HG02981 (cell line): ENCODE measurements around the gene RAB10.
"Not testable (repeated sequence)": the region's sequence is repeated elsewhere in the genome, so short reads cannot be mapped to it uniquely, and the experiment has no call there.

Experiments
- ATAC-seq: cut with Tn5 transposase; IDR thresholded peaks from one replicate; pipeline ENCODE4 v1.9.1; 2021; ENCODE audit warnings: mild to moderate bottlenecking, moderate library complexity; ENCODE audit not compliant: unreplicated experiment

The RAB10 gene

GRCh38 chr2:26144953-26145680 lies 111.2 kb downstream of the RAB10 start:
- no peak for ATAC-seq

DNA sequence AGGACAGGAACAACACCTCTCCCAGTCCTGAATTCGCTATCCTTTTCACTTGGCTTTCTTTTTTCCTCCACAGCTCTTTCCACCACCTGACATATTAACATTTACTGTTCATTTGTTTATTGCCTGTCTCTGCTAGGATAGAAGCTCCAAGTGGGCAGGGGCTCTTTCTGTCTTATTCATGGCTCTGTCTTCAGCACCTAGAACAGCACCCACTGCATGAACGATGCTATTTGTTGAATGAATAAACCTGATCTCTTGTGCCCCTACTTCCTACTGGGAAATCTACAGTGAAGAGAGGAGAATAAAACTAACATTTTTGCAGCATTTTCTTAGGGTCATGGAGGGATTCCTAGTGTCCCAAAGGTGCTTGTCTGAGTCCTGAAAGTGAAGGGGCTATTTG lies 114.6 kb downstream of the RAB10 start:
- no peak for ATAC-seq

GRCh38 chr2:26150243-26150642 lies 116.4 kb downstream of the RAB10 start:
- ATAC-seq = no peak

DNA sequence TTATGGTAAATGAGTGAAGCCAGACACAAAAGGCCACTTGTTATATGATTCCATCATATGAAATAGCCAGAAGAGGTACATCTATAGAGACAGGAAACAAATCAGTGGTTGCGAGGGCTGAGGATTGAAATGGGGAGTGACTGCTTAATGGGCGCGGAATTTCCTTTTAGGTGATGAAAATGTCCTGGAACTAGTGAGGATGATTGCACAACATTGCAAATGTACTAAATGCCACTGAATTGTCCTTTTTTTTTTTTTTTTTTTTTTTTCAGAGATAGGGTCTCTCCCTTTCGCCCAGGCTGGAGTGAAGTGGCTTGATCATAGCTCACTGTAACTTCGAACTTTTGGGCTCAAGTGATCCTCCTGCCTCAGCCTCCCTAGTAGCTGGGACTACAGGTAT lies 123.7 kb downstream of the RAB10 start:
- ATAC-seq = no peak

DNA sequence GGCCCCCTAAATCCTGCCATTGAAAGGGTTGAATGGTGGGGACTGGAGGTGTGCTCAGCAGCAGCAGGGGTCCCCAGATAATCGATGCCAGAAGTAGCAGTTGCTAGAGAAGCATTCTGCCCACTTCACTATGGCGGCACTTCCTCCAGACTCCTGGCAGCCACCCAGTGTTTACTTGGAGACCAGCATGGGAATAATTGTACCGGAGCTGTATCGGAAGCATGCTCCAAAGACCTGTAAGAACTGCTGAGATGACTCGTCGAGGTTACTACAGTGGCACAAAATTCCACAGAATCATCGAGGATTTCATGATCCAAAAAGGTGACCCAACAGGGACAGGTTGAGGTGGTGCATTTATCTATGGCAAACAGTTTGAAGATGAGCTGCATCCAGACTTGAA lies 128.0 kb downstream of the RAB10 start:
- no peak for ATAC-seq

DNA sequence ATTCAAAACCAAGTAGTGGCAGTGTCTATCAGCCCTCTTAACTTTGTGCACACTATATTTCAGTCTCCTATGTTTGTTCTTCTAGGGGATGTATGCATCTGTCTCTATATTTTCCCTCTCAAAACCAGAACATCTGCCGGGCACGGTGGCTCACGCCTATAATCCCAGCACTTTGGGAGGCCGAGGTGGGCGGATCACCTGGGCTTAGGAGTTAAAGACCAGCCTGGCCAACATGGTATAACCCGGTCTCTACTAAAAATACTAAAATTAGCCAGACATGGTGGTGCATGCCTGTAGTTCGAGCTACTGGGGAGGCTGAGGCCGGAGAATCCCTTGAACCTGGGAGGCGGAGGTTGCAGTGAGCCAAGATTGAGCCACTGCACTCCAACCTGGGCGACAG lies 129.1 kb downstream of the RAB10 start:
- ATAC-seq = no peak

GRCh38 chr2:26164231-26164630 lies 130.3 kb downstream of the RAB10 start:
- ATAC-seq = no peak

- no peak for ATAC-seq
These were observed 130.8 kb downstream of the RAB10 start for GRCh38 chr2:26164641-26165211.

DNA sequence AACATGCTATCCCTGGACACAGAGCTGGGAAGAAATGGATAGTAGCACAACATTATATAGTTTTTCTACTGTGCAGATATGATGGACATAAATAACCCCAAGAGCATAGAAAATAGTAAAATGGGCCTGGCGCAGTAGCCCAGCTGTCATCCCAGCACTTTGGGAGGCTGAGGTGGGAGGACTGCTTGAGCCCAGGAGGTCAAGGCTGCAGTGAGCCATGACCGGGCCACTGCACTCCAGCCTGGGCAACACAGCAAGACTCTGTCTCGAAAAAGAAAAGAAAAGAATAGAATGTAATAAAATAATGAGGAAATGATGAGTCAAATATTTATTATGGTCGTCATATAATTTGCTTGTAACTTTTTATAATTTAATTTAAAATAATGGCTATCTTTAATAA lies 131.5 kb downstream of the RAB10 start:
- no peak for ATAC-seq

GRCh38 chr2:26166541-26166940 lies 132.7 kb downstream of the RAB10 start:
- not testable (repeated sequence) for ATAC-seq

- ATAC-seq = no peak
These were observed 134.9 kb downstream of the RAB10 start for GRCh38 chr2:26168785-26169184.

DNA sequence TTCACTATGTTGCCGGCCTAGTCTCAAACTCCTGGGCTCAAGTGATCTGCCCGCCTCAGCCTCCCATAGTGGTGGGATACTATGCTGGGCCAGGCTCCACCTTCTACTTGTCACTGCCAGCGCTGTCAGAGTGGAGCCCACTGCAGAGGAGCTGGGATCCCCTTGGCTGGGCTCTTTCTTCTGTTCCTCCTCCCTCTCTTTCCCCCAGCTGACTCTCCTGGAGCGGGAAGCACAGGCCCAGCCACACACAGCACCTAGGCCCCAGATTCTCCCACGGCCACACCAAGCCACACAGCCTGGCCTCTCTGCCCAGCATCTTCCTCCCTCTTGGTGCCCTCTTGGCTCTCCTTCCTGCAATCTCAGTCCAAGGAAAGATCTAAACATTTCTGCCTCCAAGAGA lies 135.3 kb downstream of the RAB10 start:
- ATAC-seq = no peak

- no peak for ATAC-seq
These were observed 136.0 kb downstream of the RAB10 start for GRCh38 chr2:26169681-26170414.

DNA sequence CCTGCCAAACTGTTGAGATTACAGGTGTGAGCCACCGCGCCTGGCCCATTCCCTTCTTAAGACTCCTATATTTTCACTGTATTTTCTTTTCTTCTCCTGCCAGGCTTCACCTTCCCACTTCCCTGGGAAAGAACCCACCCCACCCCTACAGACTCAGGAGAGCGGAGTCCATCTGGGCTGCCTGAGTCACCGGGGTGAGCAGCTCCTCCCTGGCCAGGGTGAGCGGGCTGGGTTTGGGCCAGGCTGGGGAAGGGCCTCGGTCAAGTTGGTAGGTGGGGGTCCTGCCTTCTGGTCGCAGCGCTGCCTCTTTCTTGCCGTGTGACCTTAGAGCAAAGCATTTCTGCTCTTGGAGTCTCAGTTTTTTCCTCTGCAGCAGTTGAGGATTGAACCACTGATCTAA lies 136.9 kb downstream of the RAB10 start:
- ATAC-seq = no peak

GRCh38 chr2:26172189-26172870 lies 138.4 kb downstream of the RAB10 start:
- no peak for ATAC-seq

- ATAC-seq = no peak
These were observed 139.2 kb downstream of the RAB10 start, which contains the start of gene GAREM2 for GRCh38 chr2:26172871-26173775. TSS of gene GAREM2 (plus strand) at chr2:26173088. CDS start at chr2:26173221, 133 bp downstream.

DNA sequence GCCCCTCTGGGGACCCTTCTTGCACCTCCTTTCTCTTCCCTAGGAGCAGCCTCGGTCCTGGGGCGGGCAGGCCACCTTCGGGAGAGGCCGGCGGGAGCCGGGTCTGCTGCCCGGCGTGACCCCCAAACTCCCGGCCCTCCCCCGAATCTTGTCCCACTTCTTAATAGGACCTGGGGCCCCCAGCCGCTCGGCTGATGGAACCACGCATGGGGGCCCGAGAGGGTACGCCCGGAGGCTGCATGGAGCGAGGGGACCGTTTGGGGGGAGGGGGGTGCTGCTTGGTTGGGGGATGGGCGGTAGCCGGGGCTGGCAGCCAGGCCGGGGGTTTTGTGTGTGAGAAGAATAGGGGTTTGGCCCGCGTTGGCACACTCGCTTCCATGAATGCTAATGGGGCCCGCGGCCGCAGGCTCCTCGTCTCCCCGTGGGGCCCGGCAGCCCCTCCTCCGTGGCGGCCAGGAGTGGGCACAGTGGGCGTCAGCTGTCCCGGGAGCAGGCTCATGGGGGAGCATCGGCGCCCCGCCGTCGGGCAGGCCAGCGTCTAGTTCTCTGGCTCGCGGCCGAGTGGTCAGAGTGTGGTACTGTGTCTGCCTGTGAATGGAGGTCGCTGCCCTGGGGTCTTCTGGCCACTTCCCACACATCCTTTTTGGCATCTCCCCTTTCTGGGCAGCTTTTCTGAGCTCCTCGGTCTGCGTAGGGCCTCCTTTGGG lies 140.0 kb downstream of the RAB10 start:
- ATAC-seq = no peak

GRCh38 chr2:26174691-26175465 lies 141.0 kb downstream of the RAB10 start:
- no peak for ATAC-seq
